Measurements from ENCODE around the gene SLC6A19. TPM values are rescaled to one million over a fixed set of nuclear protein-coding genes. Genes with fewer than 3 reads are reported as not detected.

Gene SLC6A19
- total and polyA plus RNA-seq, 9 donors: 0.08 to 1.5 TPM; not detected in 7

DNA sequence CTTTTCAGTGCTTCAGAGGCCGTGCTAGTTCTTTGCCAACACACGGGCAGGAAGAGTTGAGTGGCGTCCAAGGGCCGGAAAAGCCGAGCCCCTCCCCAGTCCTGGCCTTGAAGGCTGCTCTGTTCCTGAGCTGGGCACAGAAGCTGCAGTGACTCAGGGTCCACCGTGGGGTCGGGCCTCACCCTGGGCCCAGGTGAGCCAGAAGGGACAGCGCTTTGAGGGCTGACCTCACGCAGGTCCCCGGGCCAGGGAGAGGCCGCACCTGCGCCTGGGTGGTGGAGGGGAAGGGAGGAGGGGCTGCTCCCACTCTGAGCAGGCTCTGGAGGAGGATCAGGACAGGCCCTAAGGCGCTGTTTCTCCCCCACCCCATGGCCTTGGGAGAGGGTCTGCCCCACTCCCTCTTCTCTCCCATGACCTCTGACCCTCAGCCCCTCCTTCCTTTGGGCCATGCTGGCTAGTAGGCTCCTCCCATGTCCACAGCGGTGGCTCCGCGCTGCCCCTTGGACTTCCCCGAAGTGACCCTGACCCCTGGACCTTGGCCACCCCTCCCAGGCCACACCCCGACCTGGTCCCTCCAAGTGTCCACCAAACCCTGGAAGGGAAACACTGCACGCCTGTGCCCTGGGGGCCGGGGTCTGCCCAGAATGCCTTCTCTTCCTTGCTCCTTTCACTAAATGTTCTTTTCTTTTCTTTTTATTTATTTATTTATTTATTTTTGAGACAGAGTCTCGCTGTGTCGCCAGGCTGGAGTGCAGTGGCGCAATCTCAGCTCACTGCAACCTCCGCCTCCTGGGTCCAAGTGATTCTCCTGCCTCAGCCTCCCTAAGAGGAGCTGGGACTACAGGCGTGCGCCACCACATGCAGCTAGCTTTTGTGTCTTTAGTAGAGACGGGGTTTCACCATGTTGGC, 19.7 kb upstream of the SLC6A19 start:
- Histone ChIP-seq H3K4me3 (no peak overlapping the region), H3K9me3 (no peaks in the 10 kb centered on the region), H3K36me3 (no peaks in the 10 kb centered on the region), H3K4me1 (ENCODE audit: insufficient read depth) (no peaks in the 10 kb centered on the region), H3K27ac (no peak overlapping the region), H3K27me3 (no peaks in the 10 kb centered on the region)
- TF ChIP-seq, protein P1, sequence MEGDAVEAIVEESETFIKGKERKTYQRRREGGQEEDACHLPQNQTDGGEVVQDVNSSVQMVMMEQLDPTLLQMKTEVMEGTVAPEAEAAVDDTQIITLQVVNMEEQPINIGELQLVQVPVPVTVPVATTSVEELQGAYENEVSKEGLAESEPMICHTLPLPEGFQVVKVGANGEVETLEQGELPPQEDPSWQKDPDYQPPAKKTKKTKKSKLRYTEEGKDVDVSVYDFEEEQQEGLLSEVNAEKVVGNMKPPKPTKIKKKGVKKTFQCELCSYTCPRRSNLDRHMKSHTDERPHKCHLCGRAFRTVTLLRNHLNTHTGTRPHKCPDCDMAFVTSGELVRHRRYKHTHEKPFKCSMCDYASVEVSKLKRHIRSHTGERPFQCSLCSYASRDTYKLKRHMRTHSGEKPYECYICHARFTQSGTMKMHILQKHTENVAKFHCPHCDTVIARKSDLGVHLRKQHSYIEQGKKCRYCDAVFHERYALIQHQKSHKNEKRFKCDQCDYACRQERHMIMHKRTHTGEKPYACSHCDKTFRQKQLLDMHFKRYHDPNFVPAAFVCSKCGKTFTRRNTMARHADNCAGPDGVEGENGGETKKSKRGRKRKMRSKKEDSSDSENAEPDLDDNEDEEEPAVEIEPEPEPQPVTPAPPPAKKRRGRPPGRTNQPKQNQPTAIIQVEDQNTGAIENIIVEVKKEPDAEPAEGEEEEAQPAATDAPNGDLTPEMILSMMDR (IDR thresholded peaks at IDR 0.05): no peak
- TF ChIP-seq POLR2A (IDR thresholded peaks at IDR 0.05): no peak
- TF ChIP-seq EP300 (IDR thresholded peaks at IDR 0.05): no peak
- intact Hi-C loops (cut with DNase I): loop anchor here in 2 of 4 donors (10.0 kb wide), 2 partner anchors 463 to 473 kb away; no protein-coding TSS in a partner anchor
- DNase-seq: no peak
- WGBS, 3 donors: 54 to 65% (median 61%) methylated on average over 26 to 27 of the region's 27 CpGs

DNA sequence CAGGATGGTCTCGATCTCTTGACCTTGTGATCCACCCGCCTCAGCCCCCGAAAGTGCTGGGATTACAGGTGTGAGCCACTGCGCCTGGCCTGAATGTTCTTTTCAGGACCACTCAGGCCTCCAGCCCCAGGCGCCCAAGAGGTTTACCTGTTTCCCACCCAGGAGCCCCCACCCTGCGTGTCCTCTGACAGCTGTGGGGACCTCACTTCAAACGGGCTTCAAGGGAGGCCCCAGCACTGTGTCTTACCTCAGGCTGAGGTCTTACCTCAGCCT, 19.1 kb upstream of the SLC6A19 start:
- Histone ChIP-seq H3K27me3 (no peaks in the 10 kb centered on the region), H3K4me3 (no peak overlapping the region), H3K4me1 (ENCODE audit: insufficient read depth) (no peaks in the 10 kb centered on the region), H3K27ac (no peak overlapping the region), H3K36me3 (no peaks in the 10 kb centered on the region), H3K9me3 (no peaks in the 10 kb centered on the region)
- TF ChIP-seq POLR2A (IDR thresholded peaks at IDR 0.05) (no peak), EP300 (IDR thresholded peaks at IDR 0.05) (no peak)
- TF ChIP-seq, protein P1 (IDR thresholded peaks at IDR 0.05): no peak
- intact Hi-C loops (cut with DNase I): loop anchor here in 2 of 4 donors (10.0 kb wide), 2 partner anchors 463 to 473 kb away; no protein-coding TSS in a partner anchor
- DNase-seq: no peak
- 74 to 82% (median 76%) methylated on average over 7 of the region's 7 CpGs for WGBS, 3 donors

DNA sequence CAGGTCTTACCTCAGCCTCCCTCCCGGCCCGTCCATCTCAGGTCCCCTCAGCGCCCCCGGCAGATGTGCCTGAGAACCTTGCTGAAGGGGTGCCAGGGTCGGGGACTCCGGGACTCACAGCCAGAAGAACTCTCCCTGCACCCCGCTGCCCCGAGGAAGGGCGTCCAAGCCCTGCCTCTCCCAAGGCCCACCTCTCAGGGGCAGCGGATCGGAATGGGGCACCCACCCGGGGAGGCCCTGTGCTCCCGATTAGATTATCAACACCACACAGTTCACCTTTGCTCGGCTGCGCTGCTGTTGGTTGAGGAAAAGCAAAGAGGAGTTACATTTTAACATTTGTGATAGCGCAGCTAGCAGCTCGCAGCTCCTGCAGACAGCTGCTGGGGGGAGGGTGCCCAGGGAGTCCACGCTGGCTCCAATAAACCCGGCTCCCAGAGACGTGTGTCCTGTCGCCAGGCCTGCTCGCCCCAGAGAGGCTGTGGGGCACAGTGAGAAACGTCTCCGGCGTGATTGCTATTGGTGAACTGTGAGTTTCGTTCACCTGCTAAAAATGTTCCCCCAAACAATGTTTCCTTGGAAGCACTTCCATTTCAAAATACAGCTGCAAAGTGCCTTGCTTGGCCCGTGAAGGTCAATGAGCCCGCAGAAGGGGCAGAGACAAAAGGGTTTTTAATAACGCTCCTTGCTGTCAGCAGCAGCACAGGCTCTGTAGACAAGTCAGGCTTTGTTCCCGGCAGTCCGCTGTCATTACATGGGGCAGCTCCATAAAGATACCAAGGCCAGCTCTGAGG, 18.6 kb upstream of the SLC6A19 start:
- TF ChIP-seq POLR2A (IDR thresholded peaks at IDR 0.05) (no peak), EP300 (IDR thresholded peaks at IDR 0.05) (no peak)
- TF ChIP-seq, protein P1 (IDR thresholded peaks at IDR 0.05): no peak
- Histone ChIP-seq H3K27ac (no peak overlapping the region), H3K27me3 (no peaks in the 10 kb centered on the region), H3K9me3 (no peaks in the 10 kb centered on the region), H3K4me1 (ENCODE audit: insufficient read depth) (no peaks in the 10 kb centered on the region), H3K36me3 (no peaks in the 10 kb centered on the region), H3K4me3 (no peak overlapping the region)
- 21 to 36% (median 26%) methylated on average over 31 of the region's 31 CpGs for WGBS, 3 donors
- DNase-seq: no peak
- intact Hi-C loops (cut with DNase I): loop anchor here in 2 of 4 donors (10.0 kb wide), 2 partner anchors 462 to 472 kb away; no protein-coding TSS in a partner anchor

DNA sequence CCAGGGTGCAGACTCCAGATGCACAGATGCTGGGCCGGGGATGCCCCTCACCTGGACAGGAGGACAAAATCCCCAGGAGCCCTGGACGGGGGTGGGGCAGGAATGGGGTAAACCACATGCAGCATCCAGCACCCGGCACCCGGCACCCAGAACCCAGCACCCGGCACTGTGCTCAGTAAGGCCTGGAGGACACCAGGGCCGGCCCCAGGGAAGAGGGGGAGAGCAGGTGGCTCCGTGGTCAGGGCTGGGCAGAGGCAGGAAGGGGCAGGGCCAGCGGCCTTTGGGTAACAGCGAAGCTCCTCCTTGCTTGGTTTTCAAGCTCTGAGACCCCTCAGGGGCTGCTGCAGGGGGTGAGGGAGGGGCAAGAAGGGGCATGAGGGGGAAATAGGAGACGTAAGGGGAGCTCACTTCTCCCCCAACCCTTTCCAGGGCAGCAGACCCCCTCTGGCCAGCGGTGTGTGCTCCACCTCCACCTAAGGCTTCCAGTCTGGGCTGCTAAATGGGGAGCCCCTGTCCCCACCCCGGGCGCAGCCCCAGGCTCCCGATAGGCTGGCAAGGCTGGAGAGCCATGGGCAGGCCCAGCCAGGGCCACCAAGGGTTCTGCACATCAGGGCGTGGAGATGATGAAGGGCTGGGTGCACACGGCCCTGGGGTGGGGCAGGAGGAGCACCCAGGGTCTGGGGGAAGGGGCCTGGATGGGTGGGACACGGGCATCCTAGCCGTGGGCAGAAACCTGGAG, 17.8 kb upstream of the SLC6A19 start:
- Histone ChIP-seq H3K27ac (no peak overlapping the region), H3K9me3 (no peaks in the 10 kb centered on the region), H3K27me3 (no peaks in the 10 kb centered on the region), H3K4me1 (ENCODE audit: insufficient read depth) (no peaks in the 10 kb centered on the region), H3K36me3 (no peaks in the 10 kb centered on the region), H3K4me3 (no peak overlapping the region)
- DNase-seq: no peak
- TF ChIP-seq POLR2A (IDR thresholded peaks at IDR 0.05): no peak
- no peak for TF ChIP-seq EP300 (IDR thresholded peaks at IDR 0.05)
- intact Hi-C loops (cut with DNase I): loop anchor here in 2 of 4 donors (10.0 kb wide), 2 partner anchors 461 to 471 kb away; no protein-coding TSS in a partner anchor
- 75 to 76% (median 76%) methylated on average over 15 to 18 of the region's 18 CpGs for WGBS, 3 donors
